AG04450 (cell line): Measurements from ENCODE around the gene RAB11FIP3. TPM values are rescaled to one million over a fixed set of nuclear protein-coding genes. Genes with fewer than 3 reads are reported as not detected.
"Not testable (repeated sequence)": the region's sequence is repeated elsewhere in the genome, so short reads cannot be mapped to it uniquely, and the experiment has no call there.

Source experiments
- CTCF ChIA-PET: fragments of 300-600, 350-600 bp; formaldehyde crosslinking; extraction: SDS; loops from one replicate; lab custom pipeline; 2022; ENCODE audit warnings: antibody characterized with exemption, inconsistent platforms; lab: Charles Lee
- POLR2A ChIA-PET: fragments of 350-600 bp; formaldehyde crosslinking; extraction: SDS; loops from one replicate; lab custom pipeline; 2021; ENCODE audit warnings: antibody characterized with exemption, inconsistent platforms; lab: Yijun Ruan, JAX
- DNase-seq: peaks from one replicate; pipeline ENCODE4 v3.0.0-alpha.2; 2011; ENCODE audit warnings: low read depth, low spot score
- H3K27ac ChIP-seq: one replicate; pipeline ENCODE4 v1.5.1; 2012; ENCODE audit warnings: low read depth, low read length, control low read depth
- H3K27me3 ChIP-seq: one replicate; pipeline ENCODE4 v1.6.0; 2012; ENCODE audit warnings: low read length; ENCODE audit not compliant: control insufficient read depth, insufficient read depth
- H3K4me3 ChIP-seq: 2 replicates; pipeline ENCODE4 v1.5.1; 2011; ENCODE audit warnings: mild to moderate bottlenecking, low read depth, low read length, control low read depth
- H3K9me3 ChIP-seq: 2 replicates; pipeline ENCODE4 v1.5.1; 2012; ENCODE audit warnings: low read length; ENCODE audit not compliant: control insufficient read depth, insufficient read depth
- CTCF ChIP-seq: IDR thresholded peaks from 2 replicates; pipeline ENCODE4 v1.5.1; 2011; ENCODE audit warnings: low read depth, low read length, control low read depth, inconsistent platforms
- polyA plus RNA-seq: library from polyadenylated mRNA; depleted of rRNA; stranded (reverse); fragments of >200 nt; gene quantifications from 2 replicates; pipeline ENCODE4 v1.2.3, GENCODE V29; 2011

The RAB11FIP3 gene
- polyA plus RNA-seq, 1 experiment = 6.9 TPM

DNA sequence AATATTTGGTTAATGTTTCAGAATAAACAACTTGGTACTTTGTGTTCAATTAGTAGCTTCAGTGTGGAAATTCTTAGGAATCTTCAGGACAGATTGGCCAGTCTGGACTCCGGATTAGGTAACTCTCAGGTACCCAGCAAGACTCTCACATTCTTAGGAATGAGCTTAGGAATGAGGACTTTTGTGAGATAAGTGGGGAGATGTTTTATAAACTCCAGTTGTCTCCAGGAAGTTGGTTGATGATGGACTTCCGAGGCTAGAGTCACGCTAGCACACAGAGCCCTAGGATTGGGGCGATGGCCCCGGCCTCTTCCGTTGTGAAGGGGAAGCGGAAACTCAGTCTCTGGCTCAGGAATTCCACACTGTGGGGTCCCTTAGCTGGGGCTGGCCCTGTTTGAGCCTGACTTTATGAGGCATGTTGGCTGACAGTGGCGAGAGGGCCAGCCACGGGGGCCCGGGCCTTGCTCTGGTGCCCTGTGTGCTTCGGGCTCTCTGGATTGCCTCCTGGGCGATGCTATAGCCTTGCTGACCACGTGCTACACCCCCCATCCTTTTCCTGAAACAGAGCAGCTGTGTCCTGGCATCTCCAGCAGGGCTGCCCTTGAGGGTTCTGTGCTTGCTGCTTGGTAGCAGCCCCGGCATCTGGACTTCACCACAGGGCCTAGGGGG lies 32.4 kb downstream of the RAB11FIP3 start:
- DNase-seq = no peak
- POLR2A ChIA-PET = interaction anchor here (1.0 kb wide), 1 partner anchor 34 kb away, joined by 3 read pairs; no protein-coding TSS in a partner anchor

DNA sequence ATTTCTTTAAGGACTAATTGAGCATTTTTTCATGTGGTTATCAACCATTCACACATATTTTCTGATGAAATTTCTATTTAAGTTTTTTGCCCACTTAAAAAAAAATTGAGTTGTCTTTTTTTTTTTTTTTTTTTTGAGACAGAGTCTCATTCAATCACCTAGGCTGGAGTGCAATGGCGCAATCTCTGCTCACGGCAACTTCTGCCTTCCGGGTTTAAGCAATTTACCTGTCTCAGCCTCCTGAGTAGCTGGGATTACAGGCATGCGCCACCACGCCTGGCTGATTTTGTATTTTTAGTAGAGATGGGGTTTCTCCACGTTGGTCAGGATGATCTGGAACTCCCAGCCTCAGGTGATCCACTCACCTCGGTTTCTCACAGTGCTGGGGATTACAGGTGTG lies 34.3 kb downstream of the RAB11FIP3 start:
- no peak for DNase-seq
- H3K9me3 ChIP-seq = no peaks in the 10 kb centered on the region; the same call in 1 of the 2 replicates
- no peak for TF ChIP-seq CTCF
- no peak overlapping the region for H3K27ac ChIP-seq
- no peaks in the 10 kb centered on the region for H3K27me3 ChIP-seq
- CTCF ChIA-PET = no interaction called here
- H3K4me3 ChIP-seq = no peak overlapping the region
- POLR2A ChIA-PET = no interaction called here

More for the DNA sequence above, 32.4 kb downstream of the RAB11FIP3 start:
- no peak for TF ChIP-seq CTCF
- Histone ChIP-seq H3K4me3 (no peak overlapping the region), H3K27me3 (no peaks in the 10 kb centered on the region), H3K9me3 (no peaks in the 10 kb centered on the region; the same call in 1 of the 2 replicates), H3K27ac (no peak overlapping the region)
- CTCF ChIA-PET = no interaction called here

DNA sequence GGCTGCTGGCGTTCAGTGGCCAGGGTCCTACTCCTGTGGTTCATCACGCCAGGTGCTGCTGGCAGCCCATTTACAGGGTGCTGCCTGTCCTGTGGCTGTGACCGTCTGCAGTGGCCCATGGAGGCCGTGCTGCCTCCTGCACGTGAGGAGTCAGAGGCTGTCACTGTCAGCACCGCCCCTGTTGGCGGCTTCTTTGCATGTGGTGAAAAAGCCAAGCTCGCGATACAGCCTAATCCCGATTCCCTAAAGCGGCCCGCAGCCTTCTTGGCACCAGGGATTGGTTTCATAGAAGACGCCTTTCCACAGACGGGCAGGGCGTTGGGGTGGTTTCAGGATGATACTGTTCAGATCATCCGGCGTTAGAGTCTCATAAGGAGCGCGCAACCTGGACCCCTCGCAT lies 35.3 kb downstream of the RAB11FIP3 start:
- DNase-seq = no peak
- POLR2A ChIA-PET = no interaction called here
- no peak overlapping the region for H3K4me3 ChIP-seq
- H3K9me3 ChIP-seq = no peaks in the 10 kb centered on the region; the same call in 1 of the 2 replicates
- TF ChIP-seq CTCF = no peak
- CTCF ChIA-PET = no interaction called here
- no peaks in the 10 kb centered on the region for H3K27me3 ChIP-seq
- H3K27ac ChIP-seq = no peak overlapping the region

DNA sequence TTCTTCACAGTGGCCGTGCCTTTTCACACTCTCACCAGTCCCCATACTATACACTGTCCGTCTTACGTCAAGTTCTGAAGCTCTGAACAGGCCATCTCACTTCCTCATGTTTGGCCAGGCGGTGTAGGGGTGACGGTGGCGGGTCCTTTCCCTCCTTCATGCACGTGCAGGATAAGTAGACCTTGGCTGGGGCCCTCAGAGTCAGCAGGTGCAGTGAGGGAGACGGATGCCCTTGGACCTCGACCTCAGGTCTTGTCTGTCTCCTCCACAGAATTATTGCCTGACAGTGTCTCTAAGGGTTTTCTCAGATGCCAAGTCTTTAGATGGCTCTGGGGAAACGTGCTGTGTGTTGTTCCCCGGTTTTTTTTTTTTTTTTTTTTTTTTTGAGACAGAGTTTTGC lies 37.6 kb downstream of the RAB11FIP3 start:
- Histone ChIP-seq H3K9me3 (no peaks in the 10 kb centered on the region; the same call in 1 of the 2 replicates), H3K27me3 (no peaks in the 10 kb centered on the region), H3K4me3 (no peak overlapping the region), H3K27ac (no peak overlapping the region)
- DNase-seq = no peak
- CTCF ChIA-PET = no interaction called here
- POLR2A ChIA-PET = no interaction called here
- no peak for TF ChIP-seq CTCF

GRCh38 chr16:466651-467050 lies 41.2 kb downstream of the RAB11FIP3 start:
- ChIA-PET POLR2A (no interaction called here), CTCF (no interaction called here)
- peak overlapping the region; percentile 21 for H3K27ac ChIP-seq
- no peaks in the 10 kb centered on the region for H3K27me3 ChIP-seq
- DNase-seq = no peak
- H3K4me3 ChIP-seq = no peak overlapping the region
- H3K9me3 ChIP-seq = no peaks in the 10 kb centered on the region; the same call in 1 of the 2 replicates
- TF ChIP-seq CTCF = no peak

DNA sequence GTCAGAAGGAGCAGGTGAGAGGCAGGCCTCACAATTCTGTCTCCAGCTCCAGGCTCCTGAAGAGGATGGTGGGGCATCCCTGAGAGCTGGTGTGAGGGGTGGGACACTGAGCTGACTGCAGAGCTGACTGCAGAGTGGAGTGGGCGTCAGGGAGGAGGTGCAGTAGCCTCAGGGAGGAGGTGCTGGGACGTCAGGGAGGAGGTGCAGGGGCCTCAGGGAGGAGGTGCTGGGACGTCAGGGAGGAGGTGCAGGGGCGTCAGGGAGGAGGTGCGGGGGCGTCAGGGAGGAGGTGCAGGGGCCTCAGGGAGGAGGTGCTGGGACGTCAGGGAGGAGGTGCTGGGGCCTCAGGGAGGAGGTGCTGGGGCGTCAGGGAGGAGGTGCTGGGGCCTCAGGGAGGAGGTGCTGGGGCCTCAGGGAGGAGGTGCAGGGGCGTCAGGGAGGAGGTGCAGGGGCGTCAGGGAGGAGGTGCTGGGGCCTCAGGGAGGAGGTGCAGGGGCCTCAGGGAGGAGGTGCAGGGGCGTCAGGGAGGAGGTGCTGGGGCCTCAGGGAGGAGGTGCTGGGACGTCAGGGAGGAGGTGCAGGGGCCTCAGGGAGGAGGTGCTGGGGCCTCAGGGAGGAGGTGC lies 41.9 kb downstream of the RAB11FIP3 start:
- DNase-seq, H3K4me3 ChIP-seq, H3K27ac ChIP-seq, H3K9me3 ChIP-seq, CTCF ChIA-PET, H3K27me3 ChIP-seq, POLR2A ChIA-PET: not testable (repeated sequence)
